Measurements from ENCODE around the gene KDM1A. TPM values are rescaled to one million over a fixed set of nuclear protein-coding genes. Genes with fewer than 3 reads are reported as not detected.

Gene KDM1A
- total and polyA plus RNA-seq, 2 donors (not counting 3 experiments of a cell fraction or from before 2014, with no cell fraction given), result 105 to 111 TPM

DNA sequence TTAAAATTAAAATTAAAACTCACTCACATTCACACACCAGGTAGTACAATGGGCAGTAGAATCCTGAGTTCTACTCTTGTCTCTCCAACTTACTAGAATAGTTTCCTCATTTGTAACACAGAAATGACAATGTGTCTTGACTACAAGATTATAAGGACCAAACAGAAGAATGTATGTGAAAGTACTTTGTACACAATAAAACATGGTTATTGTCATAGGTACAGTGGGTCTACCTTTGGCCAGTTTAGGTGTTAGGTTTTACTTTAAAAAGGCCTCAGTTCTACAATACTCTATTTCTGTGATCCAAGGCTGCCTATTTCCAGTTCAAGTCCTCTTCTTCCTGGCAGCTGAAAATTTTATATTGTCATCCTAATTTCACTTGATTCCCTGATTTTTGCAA lies 99.1 kb downstream of the KDM1A start:
- no TSS peak for BruUV-seq (replicated peaks)
- no peaks in the 10 kb centered on the region for H3K9me3 ChIP-seq (replicated peaks; ENCODE audit: control insufficient read depth, insufficient read depth, low read length)
- TF ChIP-seq, protein P1, sequence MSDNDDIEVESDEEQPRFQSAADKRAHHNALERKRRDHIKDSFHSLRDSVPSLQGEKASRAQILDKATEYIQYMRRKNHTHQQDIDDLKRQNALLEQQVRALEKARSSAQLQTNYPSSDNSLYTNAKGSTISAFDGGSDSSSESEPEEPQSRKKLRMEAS (IDR thresholded peaks at IDR 0.05; ENCODE audit: insufficient read depth, insufficient read length), result no peak
- TF ChIP-seq, protein P2, sequence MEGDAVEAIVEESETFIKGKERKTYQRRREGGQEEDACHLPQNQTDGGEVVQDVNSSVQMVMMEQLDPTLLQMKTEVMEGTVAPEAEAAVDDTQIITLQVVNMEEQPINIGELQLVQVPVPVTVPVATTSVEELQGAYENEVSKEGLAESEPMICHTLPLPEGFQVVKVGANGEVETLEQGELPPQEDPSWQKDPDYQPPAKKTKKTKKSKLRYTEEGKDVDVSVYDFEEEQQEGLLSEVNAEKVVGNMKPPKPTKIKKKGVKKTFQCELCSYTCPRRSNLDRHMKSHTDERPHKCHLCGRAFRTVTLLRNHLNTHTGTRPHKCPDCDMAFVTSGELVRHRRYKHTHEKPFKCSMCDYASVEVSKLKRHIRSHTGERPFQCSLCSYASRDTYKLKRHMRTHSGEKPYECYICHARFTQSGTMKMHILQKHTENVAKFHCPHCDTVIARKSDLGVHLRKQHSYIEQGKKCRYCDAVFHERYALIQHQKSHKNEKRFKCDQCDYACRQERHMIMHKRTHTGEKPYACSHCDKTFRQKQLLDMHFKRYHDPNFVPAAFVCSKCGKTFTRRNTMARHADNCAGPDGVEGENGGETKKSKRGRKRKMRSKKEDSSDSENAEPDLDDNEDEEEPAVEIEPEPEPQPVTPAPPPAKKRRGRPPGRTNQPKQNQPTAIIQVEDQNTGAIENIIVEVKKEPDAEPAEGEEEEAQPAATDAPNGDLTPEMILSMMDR (IDR thresholded peaks at IDR 0.05; ENCODE audit: extremely low read depth in 1 of 2, insufficient read depth in 1 of 2, low read depth in 1 of 2, low read length in 2 of 2), result no peak
- TF ChIP-seq JUN (IDR thresholded peaks at IDR 0.05; ENCODE audit: borderline replicate concordance, insufficient read depth, insufficient read length, low read depth) (no peak), POLR2A (IDR thresholded peaks at IDR 0.05; ENCODE audit: low read depth, low read length) (no peak), MYC (IDR thresholded peaks at IDR 0.05; ENCODE audit: low read depth, low read length) (no peak), POLR2AphosphoS5 (IDR thresholded peaks at IDR 0.05; ENCODE audit: insufficient read depth, low read depth, low read length) (no peak), EZH2 (IDR thresholded peaks at IDR 0.05; ENCODE audit: borderline replicate concordance, low read depth, low read length, severe bottlenecking) (no peak), FOS (IDR thresholded peaks at IDR 0.05; ENCODE audit: borderline replicate concordance, insufficient read depth, low read length) (no peak), GATA2 (IDR thresholded peaks at IDR 0.05; ENCODE audit: insufficient read depth, insufficient read length, low read depth, low read length) (no peak)
- no peaks in the 10 kb centered on the region for H3K36me3 ChIP-seq (ENCODE audit: control insufficient read depth in 2 of 2, extremely low read depth in 1 of 2, insufficient read depth in 2 of 2, low read length in 2 of 2)
- H3K4me2 ChIP-seq (ENCODE audit: insufficient read depth, low read length), result no peak overlapping the region
- peaks cover 43% of the 10 kb centered on the region for H3K4me1 ChIP-seq (ENCODE audit: control insufficient read depth, extremely low read depth, insufficient read depth, low read length)
- dilution Hi-C loops (cut with MboI; ENCODE audit: extremely low pct_ligation_motif_present, low sequenced_read_pairs) (no loop called here), intact Hi-C loops (cut with micrococcal nuclease) (no loop called here)
- H3K79me2 ChIP-seq (ENCODE audit: control insufficient read depth, insufficient read depth, low read length), result peaks cover 94% of the 10 kb centered on the region
- no peaks in the 10 kb centered on the region for H3K9me1 ChIP-seq (replicated peaks; ENCODE audit: control insufficient read depth, extremely low read depth, insufficient read depth, low read length)
- H3K27ac ChIP-seq (ENCODE audit: insufficient read depth, low read depth, low read length), result no peak overlapping the region
- CTCF ChIA-PET, result interaction anchor here (0.6 to 3.7 kb wide), 6 partner anchors 10 to 656 kb away, joined by 3 to 20 read pairs (median 8); no protein-coding TSS in a partner anchor
- no peak for FAIRE-seq
- peaks cover 8% of the 10 kb centered on the region for H4K20me1 ChIP-seq (replicated peaks; ENCODE audit: control insufficient read depth, extremely low read depth, insufficient read depth, low read length)
- H3K27me3 ChIP-seq (ENCODE audit: control insufficient read depth in 2 of 2, insufficient read depth in 2 of 2, low read length in 2 of 2), result no peaks in the 10 kb centered on the region
- H2AFZ ChIP-seq (ENCODE audit: low read depth, low read length), result no peak overlapping the region
- POLR2A ChIA-PET, result interaction anchor here (0.6 kb wide), 1 partner anchor 352 kb away, joined by 3 read pairs; no protein-coding TSS in a partner anchor
- H3K9ac ChIP-seq (replicated peaks; ENCODE audit: extremely low read depth, insufficient read depth, low read length), result no peak overlapping the region
- no peak for DNase-seq (ENCODE audit: low read depth, low spot score)
- H3K4me3 ChIP-seq (replicated peaks in 1 of 3; ENCODE audit: insufficient read depth in 1 of 3, low read depth in 1 of 3, low read length in 3 of 3), result no peak overlapping the region
